ENCODE data around the gene HDAC9.

- no peak for TF ChIP-seq RAD21 (IDR thresholded peaks at IDR 0.05; ENCODE audit: low read depth)
- no peak for TF ChIP-seq CTCF (IDR thresholded peaks at IDR 0.05 in 2 of 3, conservative IDR thresholded peaks at IDR 0.05 in 1 of 3; ENCODE audit: borderline replicate concordance in 1 of 3, insufficient read depth in 1 of 3, low read depth in 2 of 3, low read length in 2 of 3)
- no peak for TF ChIP-seq ZFX (IDR thresholded peaks at IDR 0.05)
- TF ChIP-seq JUND (IDR thresholded peaks at IDR 0.05) = no peak
- no peak for TF ChIP-seq CEBPB (IDR thresholded peaks at IDR 0.05; ENCODE audit: low read depth)
These were observed 36.7 kb upstream of the HDAC9 start for GRCh38 chr7:18458830-18459229.
